ENCODE data around the gene DUS1L. TPM values are rescaled to one million over a fixed set of nuclear protein-coding genes. Genes with fewer than 3 reads are reported as not detected.

DUS1L gene
- total RNA-seq, 1 experiment from 2014 or later, result 176 TPM

DNA sequence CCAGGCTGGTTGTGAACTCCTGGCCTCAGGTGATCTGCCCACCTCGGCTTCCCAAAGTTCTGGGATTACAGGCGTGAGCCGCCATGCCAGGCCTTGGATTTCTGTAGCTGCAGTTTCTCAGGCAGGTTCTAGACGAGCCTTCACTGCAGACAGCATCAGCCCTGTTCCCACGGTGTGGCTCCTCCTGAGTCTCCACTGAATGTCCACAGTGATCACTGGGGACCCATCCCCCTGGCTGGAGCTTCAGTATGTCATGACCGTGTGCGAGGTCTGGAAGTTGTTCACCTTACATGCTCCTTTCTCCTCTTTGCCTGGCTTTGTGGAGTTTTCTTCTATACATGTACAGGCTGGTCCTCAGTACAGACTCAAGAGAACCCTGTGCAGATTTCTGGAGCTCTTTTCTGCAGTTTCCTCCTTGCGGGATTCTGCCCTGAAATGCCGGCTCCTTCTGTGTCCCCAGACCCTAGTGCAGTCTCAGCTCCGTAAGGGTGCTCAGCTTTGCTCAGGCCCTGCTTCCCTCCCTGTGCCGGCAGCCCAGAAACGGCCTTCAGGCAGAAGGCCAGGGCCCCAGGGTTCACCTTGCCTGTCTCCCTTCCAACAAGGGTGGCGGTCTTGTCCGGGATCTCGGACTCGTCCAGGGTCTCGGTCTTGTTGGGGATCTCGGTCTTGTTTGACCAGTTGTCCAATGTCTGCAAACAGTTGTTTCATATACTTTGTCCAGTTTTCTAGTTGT, 46.7 kb upstream of the DUS1L start:
- TF ChIP-seq, protein P1, sequence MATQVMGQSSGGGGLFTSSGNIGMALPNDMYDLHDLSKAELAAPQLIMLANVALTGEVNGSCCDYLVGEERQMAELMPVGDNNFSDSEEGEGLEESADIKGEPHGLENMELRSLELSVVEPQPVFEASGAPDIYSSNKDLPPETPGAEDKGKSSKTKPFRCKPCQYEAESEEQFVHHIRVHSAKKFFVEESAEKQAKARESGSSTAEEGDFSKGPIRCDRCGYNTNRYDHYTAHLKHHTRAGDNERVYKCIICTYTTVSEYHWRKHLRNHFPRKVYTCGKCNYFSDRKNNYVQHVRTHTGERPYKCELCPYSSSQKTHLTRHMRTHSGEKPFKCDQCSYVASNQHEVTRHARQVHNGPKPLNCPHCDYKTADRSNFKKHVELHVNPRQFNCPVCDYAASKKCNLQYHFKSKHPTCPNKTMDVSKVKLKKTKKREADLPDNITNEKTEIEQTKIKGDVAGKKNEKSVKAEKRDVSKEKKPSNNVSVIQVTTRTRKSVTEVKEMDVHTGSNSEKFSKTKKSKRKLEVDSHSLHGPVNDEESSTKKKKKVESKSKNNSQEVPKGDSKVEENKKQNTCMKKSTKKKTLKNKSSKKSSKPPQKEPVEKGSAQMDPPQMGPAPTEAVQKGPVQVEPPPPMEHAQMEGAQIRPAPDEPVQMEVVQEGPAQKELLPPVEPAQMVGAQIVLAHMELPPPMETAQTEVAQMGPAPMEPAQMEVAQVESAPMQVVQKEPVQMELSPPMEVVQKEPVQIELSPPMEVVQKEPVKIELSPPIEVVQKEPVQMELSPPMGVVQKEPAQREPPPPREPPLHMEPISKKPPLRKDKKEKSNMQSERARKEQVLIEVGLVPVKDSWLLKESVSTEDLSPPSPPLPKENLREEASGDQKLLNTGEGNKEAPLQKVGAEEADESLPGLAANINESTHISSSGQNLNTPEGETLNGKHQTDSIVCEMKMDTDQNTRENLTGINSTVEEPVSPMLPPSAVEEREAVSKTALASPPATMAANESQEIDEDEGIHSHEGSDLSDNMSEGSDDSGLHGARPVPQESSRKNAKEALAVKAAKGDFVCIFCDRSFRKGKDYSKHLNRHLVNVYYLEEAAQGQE (IDR thresholded peaks at IDR 0.05; ENCODE audit: low read depth), result no peak
- no peak for TF ChIP-seq SP1 (IDR thresholded peaks at IDR 0.05; ENCODE audit: low read depth)
- no peak for TF ChIP-seq ZNF274 (IDR thresholded peaks at IDR 0.05; ENCODE audit: low read depth, low read length)
- no peak for TF ChIP-seq CEBPB (IDR thresholded peaks at IDR 0.05; ENCODE audit: low read depth)
- no peak for TF ChIP-seq EZH2phosphoT487 (IDR thresholded peaks at IDR 0.05; ENCODE audit: borderline replicate concordance)
- no peak for TF ChIP-seq RAD21 (IDR thresholded peaks at IDR 0.05; ENCODE audit: low read depth)
- peaks cover 2 to 5% of the 10 kb centered on the region in 2 experiments; a peak in 2 of 4 replicates for H3K36me3 ChIP-seq (ENCODE audit: control insufficient read depth in 1 of 2, insufficient read depth in 2 of 2, low read length in 2 of 2)
- RAD21 ChIA-PET (ENCODE audit: low non-redundant PET in 1 of 2, low total read pairs in 2 of 2, uncharacterized antibody in 2 of 2, unreplicated experiment in 2 of 2), result no interaction called here
- POLR2A ChIA-PET, result no interaction called here
- BruUV-seq (replicated peaks), result no TSS peak
- H4K20me1 ChIP-seq (ENCODE audit: insufficient read depth), result no peaks in the 10 kb centered on the region
- H3K4me2 ChIP-seq (ENCODE audit: low read length), result no peak overlapping the region
- DNase-seq (ENCODE audit: low read depth, low spot score) (no peak), ATAC-seq (no peak)
- intact Hi-C loops (cut with micrococcal nuclease), result no loop called here
- H3K27ac ChIP-seq (ENCODE audit: low read depth, low read length), result no peak overlapping the region
- no peaks in the 10 kb centered on the region for H3K9me3 ChIP-seq (ENCODE audit: control insufficient read depth in 1 of 2, insufficient read depth in 1 of 2, low read depth in 1 of 2, low read length in 2 of 2)
- no peaks in the 10 kb centered on the region for H3K9me2 ChIP-seq (ENCODE audit: insufficient read depth)
- H3K79me2 ChIP-seq (ENCODE audit: insufficient read depth, low read length), result no peaks in the 10 kb centered on the region
- H3K4me1 ChIP-seq (ENCODE audit: control insufficient read depth in 1 of 2, insufficient read depth in 2 of 2, low read length in 2 of 2), result peaks cover 3 to 10% of the 10 kb centered on the region in 2 experiments; a peak in 3 of 4 replicates
- no peak overlapping the region for H3K4me3 ChIP-seq (replicated peaks in 1 of 2; ENCODE audit: low read depth in 1 of 2, low read length in 2 of 2)
- CTCF ChIA-PET, result no interaction called here
- H2AFZ ChIP-seq (ENCODE audit: low read depth, low read length, poor library complexity, severe bottlenecking), result no peak overlapping the region
- no peaks in the 10 kb centered on the region for H3K27me3 ChIP-seq (ENCODE audit: insufficient read depth, low read length)
- no peak overlapping the region for H3K9ac ChIP-seq (ENCODE audit: low read length)
